H1 (cell line): ENCODE measurements around the gene HYCC1. TPM values are rescaled to one million over a fixed set of nuclear protein-coding genes. Genes with fewer than 3 reads are reported as not detected.

Experiments used
- POLR2A ChIP-seq, 2 experiments: IDR thresholded peaks; 1 replicate in 1 of 2; 2 replicates in 1 of 2; pipeline ENCODE4 v1.6.1; 2011; ENCODE audit warnings: low read depth in 2 of 2, low read length in 2 of 2, mild to moderate bottlenecking in 2 of 2; ENCODE audit errors: control extremely low read depth in 1 of 2
- SAP30 ChIP-seq: fragments of 300-600 bp; sonication (generic); IDR thresholded peaks from 2 replicates; pipeline ENCODE4 v1.7.1; 2012; ENCODE audit warnings: low read length, moderate library complexity, mild to moderate bottlenecking, inconsistent platforms; ENCODE audit not compliant: insufficient read depth, insufficient replicate concordance
- SIN3A ChIP-seq, 2 experiments: IDR thresholded peaks in 1 of 2; conservative IDR thresholded peaks in 1 of 2; 2 replicates each; pipeline ENCODE4 v1.6.1; 2011 to 2012; ENCODE audit warnings: low read length in 2 of 2, improper control_type of control experiment in 1 of 2, low read depth in 1 of 2, mild to moderate bottlenecking in 1 of 2
- SIX5 ChIP-seq: IDR thresholded peaks from 2 replicates; pipeline ENCODE4 v1.6.1; 2011; ENCODE audit warnings: mild to moderate bottlenecking, low read depth, low read length
- SP1 ChIP-seq: IDR thresholded peaks from 2 replicates; pipeline ENCODE4 v1.6.1; 2011; ENCODE audit warnings: low read depth, low read length
- SP4 ChIP-seq: IDR thresholded peaks from 2 replicates; pipeline ENCODE4 v1.6.1; 2012; ENCODE audit warnings: low read length, inconsistent platforms
- USF2 ChIP-seq: IDR thresholded peaks from 2 replicates; pipeline ENCODE4 v1.6.1; 2011; ENCODE audit warnings: low read length, improper control_type of control experiment
- polyA plus RNA-seq, 7 experiments: library from polyadenylated mRNA; depleted of rRNA in 3 of 7; stranded (reverse) in 5 of 7; unstranded in 2 of 7; fragments of >200 nt in 5 of 7; fragments of 200-250 nt in 2 of 7; gene quantifications; 1 replicate in 5 of 7; 2 replicates in 1 of 7; 4 replicates in 1 of 7; pipeline versions ENCODE4 v1.2.1 to v1.2.3, GENCODE V29; 2011 to 2013; ENCODE audit warnings: missing spikeins in 2 of 7, mixed read lengths in 2 of 7
- total RNA-seq: library from RNA; stranded (reverse); fragmentation: NEBNext Ultra II Directional; extraction: Animal tissue kit (Norgen Biotek cat#: 25700); gene quantifications from 2 replicates; pipeline ENCODE4 v1.2.1, GENCODE V29; 2021
- TF ChIP-seq, protein P1 (sequence below): fragments of 300-600 bp; sonication (generic); IDR thresholded peaks from 2 replicates; pipeline ENCODE4 v1.7.1; 2012; ENCODE audit warnings: low read length, moderate library complexity, mild to moderate bottlenecking, inconsistent platforms; ENCODE audit not compliant: insufficient replicate concordance

Gene HYCC1
- total and polyA plus RNA-seq, 2 of the 8 experiments (the other 6 are each of a cell fraction or from before 2014, with no cell fraction given): 20.2 to 142 TPM

- TF ChIP-seq SIN3A (conservative IDR thresholded peaks at IDR 0.05 in 1 of 2, IDR thresholded peaks at IDR 0.05 in 1 of 2; ENCODE audit: low read depth in 1 of 2, low read length in 2 of 2) (peak; percentile 87 to 92; a peak in 2 of 4 replicates), SP4 (peak; percentile 96), USF2 (no peak), SIX5 (no peak), POLR2A (IDR thresholded peaks at IDR 0.05; ENCODE audit: control extremely low read depth in 1 of 2, low read depth in 2 of 2, low read length in 2 of 2) (peak; percentile 70 to 82), SP1 (peak; percentile 99), SAP30 (no peak)
- TF ChIP-seq, protein P1, sequence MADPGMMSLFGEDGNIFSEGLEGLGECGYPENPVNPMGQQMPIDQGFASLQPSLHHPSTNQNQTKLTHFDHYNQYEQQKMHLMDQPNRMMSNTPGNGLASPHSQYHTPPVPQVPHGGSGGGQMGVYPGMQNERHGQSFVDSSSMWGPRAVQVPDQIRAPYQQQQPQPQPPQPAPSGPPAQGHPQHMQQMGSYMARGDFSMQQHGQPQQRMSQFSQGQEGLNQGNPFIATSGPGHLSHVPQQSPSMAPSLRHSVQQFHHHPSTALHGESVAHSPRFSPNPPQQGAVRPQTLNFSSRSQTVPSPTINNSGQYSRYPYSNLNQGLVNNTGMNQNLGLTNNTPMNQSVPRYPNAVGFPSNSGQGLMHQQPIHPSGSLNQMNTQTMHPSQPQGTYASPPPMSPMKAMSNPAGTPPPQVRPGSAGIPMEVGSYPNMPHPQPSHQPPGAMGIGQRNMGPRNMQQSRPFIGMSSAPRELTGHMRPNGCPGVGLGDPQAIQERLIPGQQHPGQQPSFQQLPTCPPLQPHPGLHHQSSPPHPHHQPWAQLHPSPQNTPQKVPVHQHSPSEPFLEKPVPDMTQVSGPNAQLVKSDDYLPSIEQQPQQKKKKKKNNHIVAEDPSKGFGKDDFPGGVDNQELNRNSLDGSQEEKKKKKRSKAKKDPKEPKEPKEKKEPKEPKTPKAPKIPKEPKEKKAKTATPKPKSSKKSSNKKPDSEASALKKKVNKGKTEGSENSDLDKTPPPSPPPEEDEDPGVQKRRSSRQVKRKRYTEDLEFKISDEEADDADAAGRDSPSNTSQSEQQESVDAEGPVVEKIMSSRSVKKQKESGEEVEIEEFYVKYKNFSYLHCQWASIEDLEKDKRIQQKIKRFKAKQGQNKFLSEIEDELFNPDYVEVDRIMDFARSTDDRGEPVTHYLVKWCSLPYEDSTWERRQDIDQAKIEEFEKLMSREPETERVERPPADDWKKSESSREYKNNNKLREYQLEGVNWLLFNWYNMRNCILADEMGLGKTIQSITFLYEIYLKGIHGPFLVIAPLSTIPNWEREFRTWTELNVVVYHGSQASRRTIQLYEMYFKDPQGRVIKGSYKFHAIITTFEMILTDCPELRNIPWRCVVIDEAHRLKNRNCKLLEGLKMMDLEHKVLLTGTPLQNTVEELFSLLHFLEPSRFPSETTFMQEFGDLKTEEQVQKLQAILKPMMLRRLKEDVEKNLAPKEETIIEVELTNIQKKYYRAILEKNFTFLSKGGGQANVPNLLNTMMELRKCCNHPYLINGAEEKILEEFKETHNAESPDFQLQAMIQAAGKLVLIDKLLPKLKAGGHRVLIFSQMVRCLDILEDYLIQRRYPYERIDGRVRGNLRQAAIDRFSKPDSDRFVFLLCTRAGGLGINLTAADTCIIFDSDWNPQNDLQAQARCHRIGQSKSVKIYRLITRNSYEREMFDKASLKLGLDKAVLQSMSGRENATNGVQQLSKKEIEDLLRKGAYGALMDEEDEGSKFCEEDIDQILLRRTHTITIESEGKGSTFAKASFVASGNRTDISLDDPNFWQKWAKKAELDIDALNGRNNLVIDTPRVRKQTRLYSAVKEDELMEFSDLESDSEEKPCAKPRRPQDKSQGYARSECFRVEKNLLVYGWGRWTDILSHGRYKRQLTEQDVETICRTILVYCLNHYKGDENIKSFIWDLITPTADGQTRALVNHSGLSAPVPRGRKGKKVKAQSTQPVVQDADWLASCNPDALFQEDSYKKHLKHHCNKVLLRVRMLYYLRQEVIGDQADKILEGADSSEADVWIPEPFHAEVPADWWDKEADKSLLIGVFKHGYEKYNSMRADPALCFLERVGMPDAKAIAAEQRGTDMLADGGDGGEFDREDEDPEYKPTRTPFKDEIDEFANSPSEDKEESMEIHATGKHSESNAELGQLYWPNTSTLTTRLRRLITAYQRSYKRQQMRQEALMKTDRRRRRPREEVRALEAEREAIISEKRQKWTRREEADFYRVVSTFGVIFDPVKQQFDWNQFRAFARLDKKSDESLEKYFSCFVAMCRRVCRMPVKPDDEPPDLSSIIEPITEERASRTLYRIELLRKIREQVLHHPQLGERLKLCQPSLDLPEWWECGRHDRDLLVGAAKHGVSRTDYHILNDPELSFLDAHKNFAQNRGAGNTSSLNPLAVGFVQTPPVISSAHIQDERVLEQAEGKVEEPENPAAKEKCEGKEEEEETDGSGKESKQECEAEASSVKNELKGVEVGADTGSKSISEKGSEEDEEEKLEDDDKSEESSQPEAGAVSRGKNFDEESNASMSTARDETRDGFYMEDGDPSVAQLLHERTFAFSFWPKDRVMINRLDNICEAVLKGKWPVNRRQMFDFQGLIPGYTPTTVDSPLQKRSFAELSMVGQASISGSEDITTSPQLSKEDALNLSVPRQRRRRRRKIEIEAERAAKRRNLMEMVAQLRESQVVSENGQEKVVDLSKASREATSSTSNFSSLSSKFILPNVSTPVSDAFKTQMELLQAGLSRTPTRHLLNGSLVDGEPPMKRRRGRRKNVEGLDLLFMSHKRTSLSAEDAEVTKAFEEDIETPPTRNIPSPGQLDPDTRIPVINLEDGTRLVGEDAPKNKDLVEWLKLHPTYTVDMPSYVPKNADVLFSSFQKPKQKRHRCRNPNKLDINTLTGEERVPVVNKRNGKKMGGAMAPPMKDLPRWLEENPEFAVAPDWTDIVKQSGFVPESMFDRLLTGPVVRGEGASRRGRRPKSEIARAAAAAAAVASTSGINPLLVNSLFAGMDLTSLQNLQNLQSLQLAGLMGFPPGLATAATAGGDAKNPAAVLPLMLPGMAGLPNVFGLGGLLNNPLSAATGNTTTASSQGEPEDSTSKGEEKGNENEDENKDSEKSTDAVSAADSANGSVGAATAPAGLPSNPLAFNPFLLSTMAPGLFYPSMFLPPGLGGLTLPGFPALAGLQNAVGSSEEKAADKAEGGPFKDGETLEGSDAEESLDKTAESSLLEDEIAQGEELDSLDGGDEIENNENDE: no peak
These were observed at the start of gene HYCC1 (continued) for GRCh38 chr7:23013715-23014649.
